GM13977 (cell line): ENCODE data around the gene ZNF101.

Experiments used
- DNase-seq: peaks from one replicate; pipeline ENCODE4 v3.0.0; 2012; ENCODE audit warnings: low spot score
- in situ Hi-C: fragments of 300-500 bp; cut with MboI; formaldehyde crosslinking; loops from one replicate; pipeline ENCODE4 v1.12.0; 2022; ENCODE audit warnings: low sequenced_read_pairs, low pct_unique_long_range_greater_than_20kb, mixed read lengths, inconsistent platforms; ENCODE audit not compliant: unreplicated experiment
- TF ChIP-seq, protein P1 (sequence below): IDR thresholded peaks from 2 replicates; pipeline ENCODE4 v1.5.1; 2012; ENCODE audit warnings: mild to moderate bottlenecking, control low read depth; ENCODE audit not compliant: insufficient read depth; ENCODE audit errors: extremely low read depth, missing control alignments

Gene ZNF101

DNA sequence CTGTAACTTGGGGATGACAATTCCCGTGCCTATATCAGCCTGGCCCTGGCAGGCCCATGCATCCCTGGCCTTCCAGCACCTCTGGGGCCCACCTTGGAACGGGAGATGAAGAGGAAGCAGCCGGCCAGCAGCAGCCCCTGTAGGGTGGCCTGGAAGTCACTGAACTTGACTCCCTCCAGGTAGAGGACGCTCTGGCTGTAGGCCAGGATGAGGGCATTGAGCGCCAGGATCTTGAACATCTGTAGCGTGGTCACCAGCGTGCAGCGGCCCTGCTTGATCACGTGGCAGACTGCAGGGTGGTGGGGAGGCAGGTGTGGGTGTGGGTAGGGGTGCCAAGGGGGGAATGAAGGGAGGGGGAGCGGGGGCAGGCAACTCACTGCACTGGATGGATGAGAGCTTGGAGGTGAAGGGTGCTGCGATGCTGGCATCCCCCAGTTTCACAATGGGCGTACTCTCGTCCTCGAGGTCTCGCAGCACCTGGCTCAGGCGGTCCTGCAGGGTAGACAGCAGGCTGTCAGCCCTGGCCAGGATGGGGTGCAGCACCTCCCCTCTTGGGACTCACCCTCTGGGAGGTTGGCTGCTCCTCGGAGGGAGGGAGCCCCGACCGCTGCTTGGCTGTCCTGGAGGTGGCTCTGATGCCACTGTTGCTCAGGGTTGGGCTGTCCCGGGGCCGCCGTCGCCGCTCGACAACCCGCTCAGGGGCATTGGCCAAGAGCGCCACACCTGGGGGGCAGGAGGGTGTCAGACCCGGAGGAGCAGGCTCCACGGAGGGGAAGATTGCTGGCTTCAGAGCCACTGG lies 21.4 kb upstream of the ZNF101 start:
- DNase-seq = no peak
- in situ Hi-C loops = loop anchor here (10.0 kb wide), 1 partner anchor 122 kb away; the partner anchor contains the start of gene YJEFN3
- TF ChIP-seq, protein P1, sequence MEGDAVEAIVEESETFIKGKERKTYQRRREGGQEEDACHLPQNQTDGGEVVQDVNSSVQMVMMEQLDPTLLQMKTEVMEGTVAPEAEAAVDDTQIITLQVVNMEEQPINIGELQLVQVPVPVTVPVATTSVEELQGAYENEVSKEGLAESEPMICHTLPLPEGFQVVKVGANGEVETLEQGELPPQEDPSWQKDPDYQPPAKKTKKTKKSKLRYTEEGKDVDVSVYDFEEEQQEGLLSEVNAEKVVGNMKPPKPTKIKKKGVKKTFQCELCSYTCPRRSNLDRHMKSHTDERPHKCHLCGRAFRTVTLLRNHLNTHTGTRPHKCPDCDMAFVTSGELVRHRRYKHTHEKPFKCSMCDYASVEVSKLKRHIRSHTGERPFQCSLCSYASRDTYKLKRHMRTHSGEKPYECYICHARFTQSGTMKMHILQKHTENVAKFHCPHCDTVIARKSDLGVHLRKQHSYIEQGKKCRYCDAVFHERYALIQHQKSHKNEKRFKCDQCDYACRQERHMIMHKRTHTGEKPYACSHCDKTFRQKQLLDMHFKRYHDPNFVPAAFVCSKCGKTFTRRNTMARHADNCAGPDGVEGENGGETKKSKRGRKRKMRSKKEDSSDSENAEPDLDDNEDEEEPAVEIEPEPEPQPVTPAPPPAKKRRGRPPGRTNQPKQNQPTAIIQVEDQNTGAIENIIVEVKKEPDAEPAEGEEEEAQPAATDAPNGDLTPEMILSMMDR = no peak

DNA sequence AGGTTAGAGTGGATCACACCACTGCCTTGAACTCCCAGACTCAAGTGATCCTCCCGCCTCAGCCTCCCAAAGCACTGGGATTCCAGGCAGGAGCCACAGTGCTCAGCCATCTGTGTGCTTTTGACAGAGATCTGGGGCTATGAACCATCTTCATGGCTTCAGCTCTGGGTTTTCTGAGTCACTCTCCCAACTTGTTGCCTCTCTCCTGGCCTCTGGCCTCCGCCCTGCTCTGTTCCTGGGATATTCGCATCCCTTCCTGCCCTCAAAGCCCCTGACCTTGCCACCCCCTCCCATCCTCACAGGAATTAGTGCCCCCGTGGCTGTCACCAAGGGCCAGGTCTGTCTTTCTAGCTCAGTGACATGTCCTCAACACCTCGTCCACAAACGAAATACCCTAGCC lies 19.5 kb upstream of the ZNF101 start:
- TF ChIP-seq, protein P1 = no peak
- in situ Hi-C loops = loop anchor here (10.0 kb wide), 1 partner anchor 124 kb away; the partner anchor contains the start of gene YJEFN3
- no peak for DNase-seq

DNA sequence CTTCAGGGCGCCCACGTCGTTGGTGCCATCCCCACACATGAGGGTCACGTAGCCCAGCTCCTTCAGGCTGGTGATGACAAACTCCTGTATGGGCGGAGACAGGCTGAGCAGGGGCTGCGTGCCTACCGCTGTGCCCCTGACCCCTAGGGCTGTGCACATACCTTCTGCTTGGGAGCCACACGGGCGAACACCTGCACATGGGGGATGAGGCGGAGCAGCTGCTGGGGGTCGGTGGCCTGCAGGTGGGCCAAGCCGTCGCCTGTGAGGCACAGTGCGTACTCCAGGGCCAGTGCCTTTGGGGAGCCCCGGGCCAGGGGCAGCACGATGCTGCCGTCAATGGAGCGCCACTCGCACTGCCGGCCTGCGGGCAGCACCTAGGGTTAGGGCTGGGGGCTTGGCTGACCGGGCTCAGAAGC lies 19.1 kb upstream of the ZNF101 start:
- TF ChIP-seq, protein P1 = no peak
- in situ Hi-C loops = loop anchor here (10.0 kb wide), 1 partner anchor 125 kb away; the partner anchor contains the start of gene YJEFN3
- no peak for DNase-seq

DNA sequence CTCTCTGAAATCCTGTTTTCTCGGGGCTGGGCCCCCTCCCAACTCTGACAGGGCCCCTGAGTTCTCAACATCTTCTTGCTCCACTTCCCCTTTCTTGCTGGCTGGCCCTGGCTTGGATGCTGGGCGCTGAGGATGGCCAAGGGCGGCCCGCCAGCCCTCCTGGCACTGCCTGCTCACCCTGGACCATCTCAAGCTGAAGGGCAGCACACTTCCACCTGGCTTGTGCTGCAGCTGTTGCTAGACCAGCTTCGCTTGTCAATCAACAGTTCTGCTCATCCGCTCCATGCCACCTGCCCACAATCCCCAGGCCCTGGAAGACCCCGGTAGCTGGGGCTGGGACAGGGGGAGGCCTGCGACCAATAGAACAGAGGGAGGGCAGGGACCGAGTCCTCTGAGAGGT lies 18.3 kb upstream of the ZNF101 start:
- TF ChIP-seq, protein P1 = no peak
- in situ Hi-C loops = no loop called here
- no peak for DNase-seq

DNA sequence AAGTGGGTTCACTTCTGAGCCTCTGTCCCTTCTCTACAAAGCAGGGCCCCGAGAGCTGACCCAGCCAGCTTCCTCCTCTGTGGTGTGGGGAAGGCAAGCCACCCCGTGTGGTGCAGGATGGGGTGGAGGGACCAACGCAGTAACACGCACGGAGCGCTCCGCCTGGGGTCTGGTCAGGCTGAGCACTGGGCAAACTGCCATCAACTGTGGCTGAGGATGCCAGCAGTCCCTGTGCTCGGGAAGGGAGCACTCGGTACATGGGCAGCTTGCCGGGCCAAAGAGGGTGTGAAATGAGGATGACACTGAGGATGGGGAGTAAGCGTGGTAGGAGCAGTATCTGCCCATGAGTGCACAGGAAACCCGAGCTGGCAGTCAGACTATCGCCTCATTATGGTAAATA lies 17.6 kb upstream of the ZNF101 start:
- TF ChIP-seq, protein P1 = no peak
- DNase-seq = no peak
- in situ Hi-C loops = no loop called here

DNA sequence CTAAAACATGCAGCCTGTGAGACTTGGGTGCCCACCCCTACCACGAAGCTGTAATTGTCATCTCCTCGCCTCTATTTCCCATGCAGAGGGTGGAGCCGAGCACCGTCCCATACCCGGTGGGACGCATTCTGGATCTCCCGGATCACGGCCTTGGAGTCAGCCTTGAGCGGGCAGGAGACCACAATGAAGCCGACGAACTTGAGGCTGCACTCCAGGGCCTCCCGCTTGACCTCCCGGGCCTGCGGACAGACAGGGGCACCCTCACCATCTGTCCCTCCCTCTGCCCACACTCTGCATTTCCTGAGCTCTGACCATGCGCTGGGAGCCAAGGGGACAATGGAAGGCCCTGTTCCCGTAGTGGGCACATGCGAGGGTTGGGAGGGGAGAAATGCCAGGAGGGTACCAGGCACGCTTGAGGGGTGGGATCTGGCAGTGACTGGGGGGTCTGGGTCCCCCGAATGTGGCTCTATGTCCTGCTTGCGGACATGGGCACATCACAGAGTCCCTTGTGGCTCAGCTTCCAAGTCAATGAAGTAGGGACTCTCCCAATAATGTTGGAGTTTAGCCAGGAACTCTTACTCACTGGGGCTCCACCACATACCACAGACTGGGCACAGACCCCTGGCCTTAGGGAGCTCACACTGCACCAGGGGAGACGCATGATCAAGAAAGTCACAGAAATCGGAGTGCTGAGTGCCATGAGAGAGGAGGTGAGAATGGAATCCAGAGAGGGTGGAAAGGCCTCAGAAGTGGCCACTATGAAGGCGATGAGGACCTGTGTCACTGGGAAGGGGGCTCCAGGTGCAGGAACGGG lies 15.9 kb upstream of the ZNF101 start:
- in situ Hi-C loops = no loop called here
- TF ChIP-seq, protein P1 = no peak
- DNase-seq = no peak
